Tibial artery (tissue), 4 donors: ENCODE data around the gene PDK2.

Experiments used
- DNase-seq, 2 donors: peaks; one replicate each; pipeline ENCODE4 v3.0.0-alpha.2; 2019
- H3K27ac ChIP-seq, 2 donors: fragments of 200-600 bp; sonication (generic) in 1 of 2; 1 replicate in 1 of 2; 2 replicates in 1 of 2; pipeline ENCODE4 v1.5.1; 2018 to 2019; ENCODE audit warnings: mild to moderate bottlenecking in 1 of 2
- H3K27me3 ChIP-seq, 2 donors: fragments of 200-600 bp; sonication (generic) in 1 of 2; one replicate each; pipeline versions ENCODE4 v1.5.1 to v1.6.0; 2016 to 2019
- H3K36me3 ChIP-seq, 3 donors: fragments of 200-600 bp; sonication (generic) in 2 of 3; one replicate each; pipeline ENCODE4 v1.5.1; 2016 to 2019; ENCODE audit warnings: mild to moderate bottlenecking in 2 of 3
- H3K4me1 ChIP-seq, 4 donors: fragments of 200-600 bp; sonication (generic) in 2 of 4; 1 replicate in 3 of 4; 2 replicates in 1 of 4; pipeline ENCODE4 v1.5.1; 2016 to 2019
- H3K4me3 ChIP-seq, 2 donors: fragments of 200-600 bp; sonication (generic) in 1 of 2; 1 replicate in 1 of 2; 2 replicates in 1 of 2; pipeline ENCODE4 v1.5.1; 2018 to 2019; ENCODE audit warnings: mild to moderate bottlenecking in 2 of 2
- H3K9me3 ChIP-seq, 3 donors: fragments of 200-600 bp; sonication (generic) in 1 of 3; one replicate each; pipeline ENCODE4 v1.5.1; 2016 to 2019
- CTCF ChIP-seq, 2 experiments: fragments of 200-600 bp in 1 of 2; fragments of 450-650 bp in 1 of 2; IDR thresholded peaks; one replicate each; pipeline ENCODE4 v1.5.1; 2017 to 2019; ENCODE audit warnings: antibody characterized with exemption in 2 of 2, mild to moderate bottlenecking in 1 of 2, moderate library complexity in 1 of 2
- intact Hi-C: fragments of 100-400 bp; cut with DNase I; formaldehyde crosslinking; loops from one replicate; pipeline ENCODE4 v1.15.0; 2023; ENCODE audit warnings: low total_unique reads

Gene PDK2

GRCh38 chr17:50097455-50097854 is 2.3 kb downstream of the PDK2 start:
- Histone ChIP-seq H3K4me1 (peaks cover 0 to 62% (median 49%) of the 10 kb centered on the region in 4 donors), H3K36me3 (peaks cover 19 to 49% (median 28%) of the 10 kb centered on the region in 3 donors), H3K4me3 (no peak overlapping the region), H3K27ac (peak overlapping the region; percentile 87 to 96), H3K27me3 (no peaks in the 10 kb centered on the region), H3K9me3 (no peaks in the 10 kb centered on the region)
- no peak for DNase-seq
- intact Hi-C loops, result loop anchor here (5.0 kb wide), 1 partner anchor 100 kb away; no protein-coding TSS in a partner anchor
- no peak for TF ChIP-seq CTCF (IDR thresholded peaks at IDR 0.05)

- Histone ChIP-seq H3K9me3 (no peaks in the 10 kb centered on the region), H3K36me3 (peaks cover 19 to 51% (median 28%) of the 10 kb centered on the region in 3 donors), H3K4me1 (peaks cover 0 to 67% (median 54%) of the 10 kb centered on the region in 4 donors), H3K27ac (peak overlapping the region in 1 of 2 donors; percentile 96), H3K4me3 (no peak overlapping the region), H3K27me3 (no peaks in the 10 kb centered on the region)
- no peak for DNase-seq
- TF ChIP-seq CTCF (IDR thresholded peaks at IDR 0.05), result no peak
- intact Hi-C loops, result loop anchor here (5.0 kb wide), 1 partner anchor 99 kb away; no protein-coding TSS in a partner anchor
Observed at GRCh38 chr17:50097926-50098325, 2.8 kb downstream of the PDK2 start.

GRCh38 chr17:50098583-50098982 is 3.4 kb downstream of the PDK2 start:
- Histone ChIP-seq H3K9me3 (no peaks in the 10 kb centered on the region), H3K36me3 (peaks cover 19 to 57% (median 31%) of the 10 kb centered on the region in 3 donors), H3K4me3 (no peak overlapping the region), H3K4me1 (peaks cover 0 to 71% (median 56%) of the 10 kb centered on the region in 4 donors), H3K27me3 (no peaks in the 10 kb centered on the region), H3K27ac (peak overlapping the region in 1 of 2 donors; percentile 96)
- no peak for TF ChIP-seq CTCF (IDR thresholded peaks at IDR 0.05)
- intact Hi-C loops, result loop anchor here (5.0 kb wide), 1 partner anchor 99 kb away; no protein-coding TSS in a partner anchor
- no peak for DNase-seq

GRCh38 chr17:50099003-50099402 is 3.9 kb downstream of the PDK2 start:
- Histone ChIP-seq H3K4me1 (peaks cover 0 to 71% (median 55%) of the 10 kb centered on the region in 4 donors), H3K4me3 (no peak overlapping the region), H3K9me3 (no peaks in the 10 kb centered on the region), H3K36me3 (peaks cover 19 to 61% (median 35%) of the 10 kb centered on the region in 3 donors), H3K27me3 (no peaks in the 10 kb centered on the region), H3K27ac (peak overlapping the region; percentile 19 to 96)
- no peak for DNase-seq
- intact Hi-C loops, result loop anchor here (5.0 kb wide), 1 partner anchor 98 kb away; no protein-coding TSS in a partner anchor
- no peak for TF ChIP-seq CTCF (IDR thresholded peaks at IDR 0.05)

- intact Hi-C loops, result no loop called here
- no peak for DNase-seq
- H3K36me3 ChIP-seq, result peaks cover 19 to 76% (median 46%) of the 10 kb centered on the region in 3 donors
- H3K4me3 ChIP-seq, result no peak overlapping the region
- no peaks in the 10 kb centered on the region for H3K27me3 ChIP-seq
- TF ChIP-seq CTCF (IDR thresholded peaks at IDR 0.05), result no peak
- H3K9me3 ChIP-seq, result no peaks in the 10 kb centered on the region
- peaks cover 0 to 71% (median 54%) of the 10 kb centered on the region in 4 donors for H3K4me1 ChIP-seq
- H3K27ac ChIP-seq, result peak overlapping the region; percentile 58 to 68
Observed at GRCh38 chr17:50100480-50100883, 5.3 kb downstream of the PDK2 start.
